Brain microvascular endothelial cell (primary cell): Measurements from ENCODE around the gene CAMTA1.

Experiments
- DNase-seq: peaks from one replicate; pipeline ENCODE4 v3.0.0-alpha.2; 2020
- H3K27ac ChIP-seq: fragments of 250-450 bp; sonication (Bioruptor Pico); 2 replicates; pipeline ENCODE4 v1.5.1; 2020; ENCODE audit warnings: mild to moderate bottlenecking, moderate library complexity
- H3K27me3 ChIP-seq: fragments of 250-450 bp; sonication (Bioruptor Pico); replicated peaks from 2 replicates; pipeline ENCODE4 v1.5.1; 2020; ENCODE audit warnings: mild to moderate bottlenecking
- H3K36me3 ChIP-seq: fragments of 250-450 bp; sonication (Bioruptor Pico); replicated peaks from 2 replicates; pipeline ENCODE4 v1.5.1; 2020; ENCODE audit warnings: mild to moderate bottlenecking
- H3K4me3 ChIP-seq: 2 replicates; pipeline ENCODE4 v1.5.1; 2011; ENCODE audit warnings: low read depth, mild to moderate bottlenecking, control low read depth, low read length, moderate library complexity
- CTCF ChIP-seq: IDR thresholded peaks from 2 replicates; pipeline ENCODE4 v1.5.1; 2011; ENCODE audit warnings: low read depth, mild to moderate bottlenecking, moderate library complexity, low read length, control low read depth, inconsistent platforms; ENCODE audit errors: missing control alignments
- in situ Hi-C: cut with HindIII; loops from 2 replicates; pipeline ENCODE4 v1.10.0; 2017; ENCODE audit warnings: low sequenced_read_pairs, low pct_ligation_motif_present

Gene CAMTA1

GRCh38 chr1:7611421-7612010 is 826.3 kb downstream of the CAMTA1 start:
- no peak overlapping the region for H3K4me3 ChIP-seq
- no peak for DNase-seq
- no peak overlapping the region for H3K27ac ChIP-seq
- H3K36me3 ChIP-seq: no peaks in the 10 kb centered on the region
- in situ Hi-C loops: no loop called here
- TF ChIP-seq CTCF: no peak
- H3K27me3 ChIP-seq: no peaks in the 10 kb centered on the region

GRCh38 chr1:7613106-7613850 is 828.0 kb downstream of the CAMTA1 start:
- Histone ChIP-seq H3K27ac (no peak overlapping the region), H3K27me3 (no peaks in the 10 kb centered on the region), H3K4me3 (no peak overlapping the region), H3K36me3 (no peaks in the 10 kb centered on the region)
- no peak for TF ChIP-seq CTCF
- no peak for DNase-seq
- in situ Hi-C loops: no loop called here

GRCh38 chr1:7613851-7614205 is 828.6 kb downstream of the CAMTA1 start:
- no peak overlapping the region for H3K27ac ChIP-seq
- in situ Hi-C loops: no loop called here

GRCh38 chr1:7614576-7615074 is 829.4 kb downstream of the CAMTA1 start:
- DNase-seq: no peak
- in situ Hi-C loops: no loop called here
- Histone ChIP-seq H3K27me3 (no peaks in the 10 kb centered on the region), H3K4me3 (no peak overlapping the region), H3K27ac (no peak overlapping the region), H3K36me3 (no peaks in the 10 kb centered on the region)
- no peak for TF ChIP-seq CTCF

More at GRCh38 chr1:7613851-7614205, 828.6 kb downstream of the CAMTA1 start:
- no peak for TF ChIP-seq CTCF
- Histone ChIP-seq H3K27me3 (no peaks in the 10 kb centered on the region), H3K36me3 (no peaks in the 10 kb centered on the region), H3K4me3 (no peak overlapping the region)
- no peak for DNase-seq

- H3K27ac ChIP-seq: no peak overlapping the region
- H3K36me3 ChIP-seq: no peaks in the 10 kb centered on the region
- in situ Hi-C loops: no loop called here
- no peak for DNase-seq
- no peak overlapping the region for H3K4me3 ChIP-seq
- TF ChIP-seq CTCF: no peak
- H3K27me3 ChIP-seq: no peaks in the 10 kb centered on the region
Measured at GRCh38 chr1:7615138-7615537, 829.9 kb downstream of the CAMTA1 start.
